ENCODE data around the gene RNF149.

Gene RNF149

GRCh38 chr2:101351207-101351606, 42.7 kb upstream of the RNF149 start:
- no peak for TF ChIP-seq CTCF (conservative IDR thresholded peaks at IDR 0.05)
- no peak overlapping the region for H3K27ac ChIP-seq

- TF ChIP-seq CTCF (conservative IDR thresholded peaks at IDR 0.05) = no peak; the same call in 1 of the 2 replicates
- H3K27ac ChIP-seq = no peak overlapping the region
Observed at GRCh38 chr2:101349893-101350662, 41.6 kb upstream of the RNF149 start.

GRCh38 chr2:101348883-101349282, 40.4 kb upstream of the RNF149 start:
- no peak for TF ChIP-seq CTCF (conservative IDR thresholded peaks at IDR 0.05)

GRCh38 chr2:101346909-101347308, 38.4 kb upstream of the RNF149 start:
- H3K27ac ChIP-seq = no peak overlapping the region

More at GRCh38 chr2:101348883-101349282, 40.4 kb upstream of the RNF149 start:
- no peak overlapping the region for H3K27ac ChIP-seq

GRCh38 chr2:101344137-101344536, 35.6 kb upstream of the RNF149 start:
- TF ChIP-seq CTCF (conservative IDR thresholded peaks at IDR 0.05) = no peak
- no peak overlapping the region for H3K27ac ChIP-seq

More at GRCh38 chr2:101346909-101347308, 38.4 kb upstream of the RNF149 start:
- no peak for TF ChIP-seq CTCF (conservative IDR thresholded peaks at IDR 0.05)

GRCh38 chr2:101342625-101343008, 34.1 kb upstream of the RNF149 start:
- H3K27ac ChIP-seq = no peak overlapping the region
- no peak for TF ChIP-seq CTCF (conservative IDR thresholded peaks at IDR 0.05)

GRCh38 chr2:101341901-101342624, 33.6 kb upstream of the RNF149 start:
- H3K27ac ChIP-seq = no peak overlapping the region
- TF ChIP-seq CTCF (conservative IDR thresholded peaks at IDR 0.05) = peak; percentile 74
